LNCAP (cell line): ENCODE results near the gene EMX2.

Source experiments
- TF ChIP-seq, protein P1 (sequence below): fragments of 450-650 bp; IDR thresholded peaks from 2 replicates; pipeline ENCODE4 v1.5.1; 2017; ENCODE audit warnings: mild to moderate bottlenecking

Gene EMX2

DNA sequence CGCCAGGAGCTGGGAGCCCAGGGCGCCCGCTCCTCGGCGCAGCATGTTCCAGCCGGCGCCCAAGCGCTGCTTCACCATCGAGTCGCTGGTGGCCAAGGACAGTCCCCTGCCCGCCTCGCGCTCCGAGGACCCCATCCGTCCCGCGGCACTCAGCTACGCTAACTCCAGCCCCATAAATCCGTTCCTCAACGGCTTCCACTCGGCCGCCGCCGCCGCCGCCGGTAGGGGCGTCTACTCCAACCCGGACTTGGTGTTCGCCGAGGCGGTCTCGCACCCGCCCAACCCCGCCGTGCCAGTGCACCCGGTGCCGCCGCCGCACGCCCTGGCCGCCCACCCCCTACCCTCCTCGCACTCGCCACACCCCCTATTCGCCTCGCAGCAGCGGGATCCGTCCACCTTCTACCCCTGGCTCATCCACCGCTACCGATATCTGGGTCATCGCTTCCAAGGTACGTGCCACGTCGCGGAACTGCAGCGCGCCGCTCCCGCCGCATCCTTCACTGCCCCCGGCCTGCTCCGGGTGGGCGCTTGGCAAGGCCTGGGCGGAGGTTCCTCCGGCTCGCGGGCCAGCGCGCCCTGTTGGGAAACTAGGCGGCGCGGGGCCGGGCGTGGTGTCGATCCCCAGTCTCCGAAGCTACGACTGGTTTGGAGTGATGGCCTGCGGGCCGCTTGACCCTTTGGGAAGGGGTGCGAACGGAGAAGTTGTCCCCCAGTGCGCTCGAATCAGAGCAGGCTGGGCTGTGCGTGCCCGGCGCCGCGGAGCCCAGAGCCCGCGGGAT is 868 bp downstream of the EMX2 start:
- TF ChIP-seq, protein P1, sequence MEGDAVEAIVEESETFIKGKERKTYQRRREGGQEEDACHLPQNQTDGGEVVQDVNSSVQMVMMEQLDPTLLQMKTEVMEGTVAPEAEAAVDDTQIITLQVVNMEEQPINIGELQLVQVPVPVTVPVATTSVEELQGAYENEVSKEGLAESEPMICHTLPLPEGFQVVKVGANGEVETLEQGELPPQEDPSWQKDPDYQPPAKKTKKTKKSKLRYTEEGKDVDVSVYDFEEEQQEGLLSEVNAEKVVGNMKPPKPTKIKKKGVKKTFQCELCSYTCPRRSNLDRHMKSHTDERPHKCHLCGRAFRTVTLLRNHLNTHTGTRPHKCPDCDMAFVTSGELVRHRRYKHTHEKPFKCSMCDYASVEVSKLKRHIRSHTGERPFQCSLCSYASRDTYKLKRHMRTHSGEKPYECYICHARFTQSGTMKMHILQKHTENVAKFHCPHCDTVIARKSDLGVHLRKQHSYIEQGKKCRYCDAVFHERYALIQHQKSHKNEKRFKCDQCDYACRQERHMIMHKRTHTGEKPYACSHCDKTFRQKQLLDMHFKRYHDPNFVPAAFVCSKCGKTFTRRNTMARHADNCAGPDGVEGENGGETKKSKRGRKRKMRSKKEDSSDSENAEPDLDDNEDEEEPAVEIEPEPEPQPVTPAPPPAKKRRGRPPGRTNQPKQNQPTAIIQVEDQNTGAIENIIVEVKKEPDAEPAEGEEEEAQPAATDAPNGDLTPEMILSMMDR: no peak

DNA sequence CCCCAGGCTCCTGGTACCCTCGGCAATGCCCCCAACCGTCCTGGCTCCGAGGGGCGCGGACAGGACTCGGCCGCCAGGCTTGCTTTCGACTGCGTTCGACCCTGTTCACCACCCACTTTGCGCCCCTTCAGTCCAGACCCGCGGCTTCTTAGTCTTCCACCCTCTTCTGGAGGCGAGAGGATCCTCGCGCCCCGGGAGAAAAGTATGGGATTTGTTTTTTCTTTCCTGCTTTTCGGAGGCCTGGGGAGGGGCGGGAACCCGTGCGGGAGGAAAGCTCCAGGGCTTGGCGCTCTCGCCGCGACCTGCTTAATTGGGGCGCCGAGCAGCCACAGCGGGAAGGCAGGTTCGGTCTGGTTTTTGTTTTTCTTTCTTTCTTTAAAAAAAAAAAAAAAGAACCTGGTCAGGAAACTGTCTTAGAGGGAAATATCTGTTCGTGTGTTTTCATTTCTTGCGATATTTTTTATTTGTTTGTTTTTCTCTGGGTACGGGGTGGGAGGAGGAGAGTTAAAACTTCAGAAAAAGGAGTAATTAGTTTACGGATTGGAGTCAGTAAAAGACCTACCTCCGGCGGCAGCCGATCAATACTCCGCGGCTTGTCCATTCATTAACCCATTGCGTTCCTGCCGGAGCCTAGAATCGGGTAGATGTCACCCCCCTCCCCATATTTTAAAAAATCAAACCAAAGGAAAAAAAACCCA is 1.6 kb downstream of the EMX2 start:
- TF ChIP-seq, protein P1: no peak

DNA sequence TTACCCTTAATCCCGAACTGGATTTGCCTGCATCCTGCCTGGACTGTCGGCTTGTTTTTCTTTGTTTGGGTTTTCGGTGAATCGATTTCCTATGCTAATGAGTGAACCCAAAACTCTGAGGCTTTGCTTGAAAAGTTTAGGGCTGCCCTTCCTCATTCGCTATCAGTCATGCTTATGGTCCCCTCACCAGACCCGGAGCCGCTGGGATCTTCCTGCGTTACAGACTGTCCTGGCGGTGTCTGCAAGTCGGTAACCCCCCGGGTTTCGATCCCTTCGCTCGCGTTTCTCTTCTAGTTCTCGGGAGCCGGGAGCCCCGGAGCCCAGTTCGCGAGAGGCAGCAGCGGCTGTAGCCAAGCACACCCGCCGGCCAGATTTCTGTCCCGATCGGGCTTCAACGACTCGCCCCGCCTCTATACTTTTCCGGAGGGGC is 2.2 kb downstream of the EMX2 start:
- TF ChIP-seq, protein P1: no peak

DNA sequence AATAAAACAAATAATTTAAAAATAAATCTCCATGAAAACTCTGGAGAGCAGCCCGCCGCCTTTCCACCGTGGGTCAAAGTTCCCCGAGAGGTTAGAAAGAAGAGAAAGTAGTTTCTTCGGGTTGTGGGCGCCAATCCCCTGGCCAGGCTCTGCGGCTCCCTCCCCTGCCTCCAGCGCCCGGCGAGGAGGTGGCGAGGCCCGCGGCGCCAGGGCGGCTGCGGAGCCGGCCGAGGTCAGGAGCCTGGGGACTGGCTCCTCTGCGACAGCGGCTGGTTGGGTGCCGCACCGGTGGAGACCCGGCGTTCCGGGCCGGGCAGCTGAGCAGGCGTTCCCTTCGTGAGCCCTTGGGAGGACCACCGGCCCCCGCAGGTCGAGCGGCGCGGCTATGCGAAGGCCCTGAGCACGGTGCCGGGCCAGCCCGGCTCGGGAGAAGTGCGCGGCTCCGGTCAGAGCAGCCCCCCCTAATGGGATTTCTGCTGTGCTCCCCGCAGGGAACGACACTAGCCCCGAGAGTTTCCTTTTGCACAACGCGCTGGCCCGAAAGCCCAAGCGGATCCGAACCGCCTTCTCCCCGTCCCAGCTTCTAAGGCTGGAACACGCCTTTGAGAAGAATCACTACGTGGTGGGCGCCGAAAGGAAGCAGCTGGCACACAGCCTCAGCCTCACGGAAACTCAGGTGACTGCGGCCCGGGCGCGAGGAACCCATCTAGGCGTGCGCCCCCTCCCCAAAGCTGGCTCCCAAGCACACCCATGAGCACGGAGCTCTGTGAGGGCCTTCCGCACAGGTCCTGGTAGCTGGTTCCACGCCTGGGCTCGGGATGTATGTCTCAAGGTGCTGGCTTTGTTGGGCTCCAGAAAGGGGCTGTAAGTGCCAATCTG is 2.8 kb downstream of the EMX2 start:
- TF ChIP-seq, protein P1: no peak

DNA sequence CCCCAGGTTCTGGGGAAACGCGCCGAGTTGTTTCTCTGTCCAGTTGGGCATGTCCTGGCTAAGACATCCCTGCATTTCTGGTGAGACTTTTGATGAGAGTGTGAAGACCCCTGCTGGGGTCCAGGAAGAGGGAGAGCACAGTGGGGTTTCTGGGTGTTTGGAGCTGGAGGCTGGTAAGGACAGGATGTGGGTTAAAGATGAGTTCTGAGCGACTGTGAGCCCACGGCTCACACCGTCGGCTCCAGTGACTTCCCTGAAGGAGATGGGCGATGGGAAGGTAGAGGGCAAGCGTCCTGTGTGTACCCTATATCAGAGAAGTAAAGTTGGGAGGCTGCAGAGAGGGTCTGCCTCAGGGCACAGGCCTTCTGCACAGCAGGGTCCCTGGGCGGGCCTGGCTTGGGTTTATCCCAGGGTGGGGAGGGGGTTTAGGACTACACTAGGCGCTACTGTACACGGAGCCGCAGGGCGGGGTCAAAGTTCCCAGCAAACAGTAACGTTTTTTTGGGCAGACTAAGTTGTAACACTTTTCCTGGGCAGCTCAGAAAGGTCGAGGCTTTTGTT is 3.6 kb downstream of the EMX2 start:
- TF ChIP-seq, protein P1: no peak

DNA sequence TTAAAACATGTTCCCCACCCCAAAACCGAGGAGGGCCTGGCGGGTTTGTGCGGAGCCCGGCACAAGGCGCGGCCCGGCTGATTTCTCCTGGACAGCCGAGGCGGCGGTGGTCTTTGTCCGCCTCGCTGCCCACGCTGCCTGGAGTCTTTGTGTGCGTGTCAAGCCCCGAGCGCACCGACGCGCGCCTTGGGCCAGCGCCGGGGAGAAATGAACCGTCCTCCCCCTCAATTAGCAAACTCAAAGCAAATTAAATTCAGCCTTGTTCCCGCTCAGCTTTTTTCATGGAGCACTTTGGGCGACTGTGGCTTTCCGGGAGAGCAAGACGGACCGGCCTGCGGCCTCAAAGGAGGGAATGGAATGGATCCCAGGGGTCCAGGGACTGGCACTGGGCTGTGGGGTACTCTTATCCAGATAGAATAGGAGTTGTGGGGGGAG is 4.1 kb downstream of the EMX2 start:
- TF ChIP-seq, protein P1: no peak
